A673 (cell line): ENCODE results near the gene ELANE. TPM values are rescaled to one million over a fixed set of nuclear protein-coding genes. Genes with fewer than 3 reads are reported as not detected.

ENCODE experiments used
- BruUV-seq: library from RNA; stranded (reverse); fragments of 400-500 nt; replicated peaks from 2 replicates; lab custom pipeline; 2021; lab: Mats Ljungman, UMichigan
- CTCF ChIA-PET: fragments of 300-600 bp; sonication (Branson Sonifier 250); formaldehyde crosslinking; loops from one replicate; lab custom pipeline; 2022; ENCODE audit warnings: antibody characterized with exemption; lab: Charles Lee
- POLR2A ChIA-PET: fragments of 300-600 bp; sonication (Branson Sonifier 250); formaldehyde crosslinking; loops from one replicate; lab custom pipeline; 2022; ENCODE audit warnings: antibody characterized with exemption; ENCODE audit not compliant: low non-redundant PET; lab: Charles Lee
- DNase-seq: peaks from one replicate; pipeline ENCODE4 v3.0.0-alpha.2; 2015; ENCODE audit warnings: low spot score
- H3K27ac ChIP-seq: fragments of 200-600 bp; sonication (generic); 2 replicates; pipeline ENCODE4 v1.5.1; 2016; ENCODE audit warnings: mixed run types, low read depth, mild to moderate bottlenecking, mixed read lengths, antibody characterized with exemption, low read length; ENCODE audit not compliant: poor library complexity, severe bottlenecking
- H3K27me3 ChIP-seq: fragments of 200-600 bp; sonication (generic); replicated peaks from 2 replicates; pipeline ENCODE4 v1.6.1; 2017; ENCODE audit warnings: mixed run types, low read depth, mild to moderate bottlenecking, mixed read lengths, antibody characterized with exemption, low read length; ENCODE audit not compliant: insufficient read depth, poor library complexity
- H3K36me3 ChIP-seq: fragments of 200-600 bp; sonication (generic); 2 replicates; pipeline ENCODE4 v1.6.1; 2016; ENCODE audit warnings: mixed run types, mild to moderate bottlenecking, mixed read lengths, antibody characterized with exemption, low read length; ENCODE audit not compliant: insufficient read depth, poor library complexity, severe bottlenecking
- H3K4me1 ChIP-seq: fragments of 200-600 bp; sonication (generic); 2 replicates; pipeline ENCODE4 v1.6.1; 2017; ENCODE audit warnings: mixed run types, mild to moderate bottlenecking, mixed read lengths, antibody characterized with exemption, low read length; ENCODE audit not compliant: insufficient read depth, poor library complexity, severe bottlenecking
- H3K4me3 ChIP-seq: fragments of 200-600 bp; sonication (generic); 2 replicates; pipeline ENCODE4 v1.5.1; 2016; ENCODE audit warnings: low read depth, mixed run types, mild to moderate bottlenecking, mixed read lengths, low read length; ENCODE audit not compliant: poor library complexity, severe bottlenecking
- H3K9me3 ChIP-seq: fragments of 200-600 bp; sonication (generic); 2 replicates; pipeline ENCODE4 v1.6.1; 2016; ENCODE audit warnings: mixed run types, low read depth, mild to moderate bottlenecking, mixed read lengths, antibody characterized with exemption, low read length; ENCODE audit not compliant: poor library complexity, severe bottlenecking
- CTCF ChIP-seq: fragments of 300-800, 200-600 bp; sonication (generic); conservative IDR thresholded peaks from 2 replicates; pipeline ENCODE4 v1.5.1; 2017; ENCODE audit warnings: low read depth, mild to moderate bottlenecking, antibody characterized with exemption, low read length, moderate library complexity, mixed read lengths
- EZH2 ChIP-seq: fragments of 200-600 bp; sonication (generic); IDR thresholded peaks from 2 replicates; pipeline ENCODE4 v1.6.1; 2017; ENCODE audit warnings: borderline replicate concordance, low read depth, mild to moderate bottlenecking, mixed read lengths, antibody characterized with exemption, low read length; ENCODE audit not compliant: poor library complexity, severe bottlenecking
- intact Hi-C: fragments of 100-400 bp; cut with micrococcal nuclease; formaldehyde crosslinking; loops from one replicate; pipeline ENCODE4 v1.10.0; 2022; ENCODE audit not compliant: unreplicated experiment
- total RNA-seq: library from RNA; stranded (reverse); gene quantifications from 2 replicates; pipeline ENCODE4 v1.2.3, GENCODE V29; 2021

ELANE gene
- total RNA-seq, 1 experiment from 2014 or later = not detected

- intact Hi-C loops = no loop called here
- no peak overlapping the region for H3K27ac ChIP-seq
- ChIA-PET CTCF (no interaction called here), POLR2A (no interaction called here)
- H3K4me3 ChIP-seq = no peak overlapping the region
- no peaks in the 10 kb centered on the region for H3K9me3 ChIP-seq
- TF ChIP-seq EZH2 (no peak), CTCF (no peak)
- peaks cover 4% of the 10 kb centered on the region for H3K36me3 ChIP-seq
- BruUV-seq = no TSS peak
- no peak for DNase-seq
- H3K4me1 ChIP-seq = no peaks in the 10 kb centered on the region
- no peaks in the 10 kb centered on the region for H3K27me3 ChIP-seq
These were observed 45.4 kb downstream of the ELANE start for GRCh38 chr19:897442-898039.

- ChIA-PET CTCF (interaction anchor here (0.7 kb wide), 1 partner anchor 319 kb away, joined by 3 read pairs; no protein-coding TSS in a partner anchor), POLR2A (no interaction called here)
- no peak overlapping the region for H3K27ac ChIP-seq
- peak; percentile 49 for DNase-seq
- H3K4me3 ChIP-seq = no peak overlapping the region
- H3K4me1 ChIP-seq = peaks cover 8% of the 10 kb centered on the region
- H3K36me3 ChIP-seq = peaks cover 4% of the 10 kb centered on the region
- H3K9me3 ChIP-seq = no peaks in the 10 kb centered on the region
- intact Hi-C loops = no loop called here
- H3K27me3 ChIP-seq = no peaks in the 10 kb centered on the region
- TF ChIP-seq EZH2 = no peak
- TF ChIP-seq CTCF = no peak
- BruUV-seq = no TSS peak
These were observed 46.6 kb downstream of the ELANE start for GRCh38 chr19:898663-899062.

- intact Hi-C loops = no loop called here
- peaks cover 8% of the 10 kb centered on the region for H3K4me1 ChIP-seq
- H3K27ac ChIP-seq = no peak overlapping the region
- ChIA-PET POLR2A (no interaction called here), CTCF (no interaction called here)
- H3K9me3 ChIP-seq = no peaks in the 10 kb centered on the region
- H3K36me3 ChIP-seq = peaks cover 4% of the 10 kb centered on the region
- TF ChIP-seq EZH2 (no peak), CTCF (no peak)
- H3K4me3 ChIP-seq = no peak overlapping the region
- no peak for DNase-seq
- no TSS peak for BruUV-seq
- H3K27me3 ChIP-seq = no peaks in the 10 kb centered on the region
These were observed 47.4 kb downstream of the ELANE start for GRCh38 chr19:899336-900042.
